ENCODE results near the gene TWF1.
A peak's percentile ranks its signal among the peaks of the same experiment; 100 is the strongest.
"Not testable (repeated sequence)": the region's sequence is repeated elsewhere in the genome, so short reads cannot be mapped to it uniquely, and the experiment has no call there.

Gene TWF1

DNA sequence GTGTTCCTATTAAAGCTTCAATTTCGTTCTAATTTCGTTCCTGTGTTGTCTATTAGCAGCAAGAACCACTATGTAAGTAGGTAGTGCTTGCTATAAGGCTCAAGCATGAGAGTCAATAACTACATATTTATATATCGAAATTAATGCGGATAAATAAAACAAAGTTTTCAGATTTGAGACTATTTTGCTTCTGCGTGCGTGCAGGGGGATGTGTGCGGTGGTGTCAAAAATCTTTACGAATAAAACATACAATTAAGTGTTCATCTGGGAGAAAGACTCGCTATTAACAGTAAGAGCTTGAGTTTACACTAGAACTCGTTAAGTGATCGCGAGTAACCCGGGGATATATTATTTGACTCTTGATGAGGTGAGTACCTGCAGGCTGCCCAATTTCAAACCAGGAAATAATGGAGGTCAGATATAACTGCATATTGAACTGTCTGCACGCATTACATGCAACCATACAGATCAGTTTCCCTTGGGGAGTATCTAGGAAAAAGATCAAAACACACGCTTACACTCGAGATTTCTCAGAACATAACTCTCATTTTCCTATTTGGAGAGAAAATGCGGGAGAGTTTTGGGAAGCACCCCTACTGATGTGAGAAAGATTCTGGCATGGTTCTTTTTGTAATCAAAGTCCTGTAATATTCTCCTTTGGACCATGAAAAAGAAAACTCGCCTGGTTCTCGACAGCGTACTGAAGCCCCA is 813 bp downstream of the TWF1 start:
- DNase-seq (ENCODE audit: low read depth in 2 of 2) = no peak

DNA sequence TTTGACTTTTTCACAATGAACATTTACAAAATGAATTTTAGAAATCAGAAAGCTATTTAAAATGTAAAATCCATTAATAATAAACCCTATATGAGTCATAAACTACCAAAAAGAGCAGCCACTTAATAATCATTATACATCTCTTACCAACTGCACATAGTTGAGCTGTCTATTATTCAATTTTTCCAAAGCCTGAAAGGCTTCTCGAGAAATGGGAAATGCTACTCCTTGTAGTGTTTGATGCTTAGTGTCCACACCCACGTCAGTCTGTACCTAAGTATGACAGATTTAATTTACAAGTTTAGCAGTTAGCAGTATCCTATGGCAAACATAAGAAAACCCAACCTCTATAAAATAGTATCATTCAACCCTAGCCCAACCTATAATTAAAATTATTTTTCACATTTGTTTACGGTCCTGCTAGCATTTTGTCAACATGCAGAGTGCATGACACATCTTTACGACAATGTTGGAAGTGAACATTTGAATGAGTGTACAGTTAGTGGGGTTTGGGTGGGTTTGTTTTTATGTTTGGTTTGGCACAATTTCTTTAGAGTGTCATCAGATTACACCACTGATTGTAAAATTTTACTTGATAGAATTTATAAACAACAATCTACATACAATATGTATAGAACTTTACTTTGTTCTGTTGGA is 8.4 kb downstream of the TWF1 start:
- no peak for DNase-seq (ENCODE audit: low read depth in 2 of 2)

DNA sequence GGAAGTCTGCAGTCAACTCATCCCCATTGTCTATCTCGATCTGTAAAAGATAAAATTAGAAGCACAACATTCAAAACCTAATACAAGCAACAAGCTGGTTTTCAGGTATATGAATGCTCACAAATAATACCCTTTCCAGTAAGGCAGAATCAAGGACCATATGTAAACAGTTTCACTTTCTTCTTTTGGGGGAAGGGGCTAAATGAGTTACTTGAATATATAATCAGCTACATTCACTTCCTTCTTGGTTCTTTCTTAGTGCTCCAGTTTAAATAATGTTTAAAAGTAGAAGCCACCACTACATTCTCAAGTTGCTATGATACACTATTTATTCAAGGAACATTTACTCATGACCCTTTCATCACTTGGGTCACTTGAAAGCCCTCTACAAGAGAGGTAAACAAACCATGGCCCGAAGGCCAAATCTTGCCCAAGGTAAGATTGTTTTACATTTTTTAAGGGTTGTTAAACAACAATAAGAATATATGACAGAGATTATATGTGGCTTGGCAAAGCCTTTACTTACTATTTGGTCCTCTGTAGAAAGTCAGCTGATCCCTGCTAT is 10.3 kb downstream of the TWF1 start:
- no peak for DNase-seq (ENCODE audit: low read depth in 2 of 2)

DNA sequence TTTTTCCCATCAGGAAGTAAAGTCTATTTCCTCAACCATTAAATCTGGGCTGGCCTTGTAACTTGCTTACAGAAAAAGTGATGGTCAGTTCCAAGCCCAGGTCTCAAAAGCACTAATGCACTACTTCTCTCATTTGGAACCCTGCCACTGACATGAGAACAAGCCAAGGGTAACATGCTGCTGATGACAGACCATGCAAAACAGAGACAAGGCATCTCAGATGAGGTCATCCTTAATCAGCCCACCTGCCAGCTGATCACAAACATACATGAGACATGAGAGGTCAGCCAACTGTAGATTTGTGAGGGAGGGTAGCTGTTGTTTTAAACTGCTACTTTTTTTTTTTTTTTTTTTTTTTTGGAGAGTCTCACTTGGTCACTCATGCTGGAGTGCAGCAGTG is 16.2 kb downstream of the TWF1 start:
- DNase-seq (ENCODE audit: low read depth in 2 of 2) = no peak

GRCh38 chr12:43786899-43787693 is 19.0 kb downstream of the TWF1 start:
- no peak for DNase-seq (ENCODE audit: low read depth in 2 of 2)

DNA sequence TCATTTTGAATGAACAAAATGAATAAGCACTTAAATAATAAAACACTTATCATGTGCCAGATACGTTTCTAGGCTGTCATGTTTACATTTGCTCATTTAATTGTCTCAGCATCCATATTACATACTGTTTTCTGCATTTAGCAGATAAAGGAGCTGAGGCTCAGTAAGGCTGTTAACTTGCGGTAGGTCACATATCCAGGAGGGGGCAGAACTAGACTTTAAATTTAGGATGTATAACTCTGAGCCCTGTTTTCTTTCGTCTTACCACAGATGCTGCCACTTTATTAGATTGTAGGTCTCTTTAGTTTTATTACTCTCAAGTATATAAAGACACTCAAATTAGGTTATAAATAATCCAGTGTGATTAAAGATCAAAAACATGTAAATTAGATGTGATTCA is 29.6 kb downstream of the TWF1 start:
- no peak for DNase-seq (ENCODE audit: low read depth in 2 of 2)

GRCh38 chr12:43766291-43766690 is 39.8 kb downstream of the TWF1 start:
- no peak for DNase-seq (ENCODE audit: low read depth in 2 of 2)

- no peak for DNase-seq (ENCODE audit: low read depth in 2 of 2)
These were observed 41.6 kb downstream of the TWF1 start for GRCh38 chr12:43764528-43764927.

GRCh38 chr12:43763769-43764168 is 42.3 kb downstream of the TWF1 start:
- no peak for DNase-seq (ENCODE audit: low read depth in 2 of 2)

- DNase-seq (ENCODE audit: low read depth in 2 of 2) = no peak
These were observed 43.5 kb downstream of the TWF1 start for GRCh38 chr12:43762596-43762995.

DNA sequence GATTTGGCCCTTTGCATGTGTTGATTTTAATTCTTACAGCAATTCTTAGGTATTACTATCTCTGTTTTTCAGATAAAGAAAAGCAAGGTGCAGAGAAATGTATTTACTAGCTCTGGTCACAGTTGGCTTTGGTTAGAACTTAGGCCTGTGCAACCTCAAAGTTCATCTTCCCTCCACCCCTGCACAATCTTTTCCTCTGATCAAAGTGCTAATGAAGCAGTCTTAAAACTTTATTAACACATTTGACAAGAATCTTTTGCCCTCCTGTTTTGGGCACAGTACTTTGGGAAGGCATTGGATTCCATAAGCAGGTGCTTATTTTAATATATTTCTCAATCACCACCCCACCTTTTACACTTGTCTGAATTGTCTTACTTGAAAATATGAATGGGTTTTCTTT is 44.6 kb downstream of the TWF1 start:
- DNase-seq (ENCODE audit: low read depth in 2 of 2) = no peak

DNA sequence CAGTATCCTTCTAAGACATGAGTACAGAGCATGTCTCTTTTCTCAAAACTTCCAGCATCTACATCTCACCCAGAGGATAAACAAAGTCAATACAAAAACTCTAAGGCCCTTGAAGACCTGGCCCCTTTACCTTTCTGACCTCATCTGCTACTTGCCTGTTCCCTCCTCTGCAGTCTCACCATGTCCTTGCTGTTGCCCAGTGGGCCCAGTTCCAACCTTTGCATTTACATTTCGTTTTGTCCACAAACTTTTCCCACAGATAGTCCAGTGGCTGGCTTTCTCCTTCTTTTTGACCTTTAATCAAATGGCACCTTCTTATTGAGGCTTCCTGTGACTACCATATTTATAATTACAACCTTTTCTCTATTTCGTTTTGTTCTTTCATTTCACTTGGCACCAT is 45.7 kb downstream of the TWF1 start:
- no peak for DNase-seq (ENCODE audit: low read depth in 2 of 2)

- DNase-seq (ENCODE audit: low read depth in 2 of 2) = peak; percentile 92 to 94
These were observed 47.2 kb downstream of the TWF1 start, which contains the start of the genes IRAK4 and PUS7L for GRCh38 chr12:43758728-43759563. TSS of gene IRAK4 (plus strand) at chr12:43758951. CDS start at chr12:43768112, 9,161 bp downstream. TSS of gene PUS7L (minus strand) at chr12:43758790. CDS start at chr12:43755245, 3,545 bp downstream.

GRCh38 chr12:43758247-43758727 is 47.8 kb downstream of the TWF1 start:
- no peak for DNase-seq (ENCODE audit: low read depth in 2 of 2)

GRCh38 chr12:43754015-43754414 is 52.1 kb downstream of the TWF1 start:
- no peak for DNase-seq (ENCODE audit: low read depth in 2 of 2)

- DNase-seq (ENCODE audit: low read depth in 2 of 2) = not testable (repeated sequence)
These were observed 54.8 kb downstream of the TWF1 start for GRCh38 chr12:43751360-43751759.

DNA sequence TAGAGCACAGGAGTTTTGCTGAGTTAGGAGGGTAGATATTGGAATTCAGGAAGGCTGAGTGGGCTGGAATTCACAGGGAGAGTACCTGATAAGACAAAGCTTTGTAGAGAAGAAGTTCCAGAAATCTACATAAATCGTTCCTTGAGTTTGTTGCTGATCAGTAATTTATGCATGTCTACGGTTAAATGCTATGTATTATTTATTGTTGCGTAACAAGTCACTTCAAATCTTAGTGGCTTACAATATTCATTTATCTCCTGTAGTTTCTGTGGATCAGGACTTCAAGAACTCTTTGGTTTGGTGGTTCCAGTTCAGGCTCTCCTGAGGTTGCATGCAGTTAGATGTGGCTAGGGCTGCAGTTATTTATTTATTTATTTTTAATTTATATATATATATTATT is 55.3 kb downstream of the TWF1 start:
- no peak for DNase-seq (ENCODE audit: low read depth in 2 of 2)

- DNase-seq (ENCODE audit: low read depth in 2 of 2) = no peak
These were observed 57.1 kb downstream of the TWF1 start for GRCh38 chr12:43749016-43749415.

GRCh38 chr12:43744826-43745225 is 61.3 kb downstream of the TWF1 start:
- DNase-seq (ENCODE audit: low read depth in 2 of 2) = no peak

Measured in stimulated activated CD8-positive, alpha-beta memory T cell treated with anti-CD3 and anti-CD28 coated beads, Interleukin-7, amount 100 ng/mL, for 4 hours (primary cell).